Activated CD8-positive, alpha-beta memory T cell treated with anti-CD3 and anti-CD28 coated beads, Interleukin-2, amount 10 ng/mL, durations not matched to agents 7 days and 5 days (primary cell): ENCODE data around the gene HSPB3. TPM values are rescaled to one million over a fixed set of nuclear protein-coding genes. Genes with fewer than 3 reads are reported as not detected.
"Not testable (repeated sequence)": the region's sequence is repeated elsewhere in the genome, so short reads cannot be mapped to it uniquely, and the experiment has no call there.

Source experiments
- ATAC-seq: fragments of 150-1000 bp; cut with Tn5 transposase; one replicate; pipeline ENCODE4 v1.10.0; 2021; ENCODE audit warnings: moderate library complexity
- CTCF ChIA-PET: fragments of 350-600 bp; sonication (Branson Sonifier 250); formaldehyde crosslinking; loops from one replicate; lab custom pipeline; 2021; ENCODE audit warnings: antibody characterized with exemption; lab: Charles Lee
- DNase-seq: peaks from one replicate; pipeline ENCODE4 v3.0.0-alpha.2; 2020
- H3K27ac Mint-ChIP-seq: one replicate; pipeline ENCODE4 v1.8.0; 2021; ENCODE audit warnings: mild to moderate bottlenecking, mixed read lengths
- H3K27me3 Mint-ChIP-seq: one replicate; pipeline ENCODE4 v1.8.0; 2021; ENCODE audit warnings: mixed read lengths
- H3K36me3 Mint-ChIP-seq: one replicate; pipeline ENCODE4 v1.8.0; 2021; ENCODE audit warnings: mild to moderate bottlenecking, mixed read lengths
- H3K4me1 Mint-ChIP-seq: one replicate; pipeline ENCODE4 v1.8.0; 2021; ENCODE audit warnings: mixed read lengths
- H3K4me3 Mint-ChIP-seq: one replicate; pipeline ENCODE4 v1.8.0; 2021; ENCODE audit warnings: mild to moderate bottlenecking, moderate library complexity, mixed read lengths
- H3K9me3 Mint-ChIP-seq: one replicate; pipeline ENCODE4 v1.8.0; 2022; ENCODE audit warnings: low read depth, mixed read lengths
- total RNA-seq, 2 experiments: library from RNA; stranded (reverse); gene quantifications; one replicate each; pipeline ENCODE4 v1.2.3, GENCODE V29; 2021

Gene HSPB3
- total RNA-seq, 2 experiments from 2014 or later, result not detected

DNA sequence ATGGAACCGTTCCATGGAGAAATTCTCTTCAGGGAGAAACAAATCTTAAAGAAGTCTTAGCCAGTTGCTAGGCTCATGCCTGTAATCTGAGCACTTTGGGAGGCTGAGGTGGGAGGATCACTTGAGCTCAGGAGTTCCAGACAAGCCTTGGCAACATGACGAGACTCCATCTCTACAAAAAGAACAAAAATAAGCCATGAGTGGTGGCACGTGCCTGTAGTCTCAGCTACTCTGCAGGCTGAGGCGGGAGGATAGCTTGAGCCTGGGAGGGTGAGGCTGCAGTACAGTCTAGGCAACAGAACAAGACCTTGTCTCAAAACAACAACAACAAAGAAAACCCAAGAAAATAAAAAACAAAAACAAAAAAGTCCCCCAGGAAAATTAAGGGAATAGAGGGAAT, 8.2 kb downstream of the HSPB3 start:
- Mint-ChIP-seq H3K4me1 (no peaks in the 10 kb centered on the region), H3K9me3 (peaks cover 2% of the 10 kb centered on the region), H3K4me3 (no peak overlapping the region), H3K36me3 (no peaks in the 10 kb centered on the region), H3K27me3 (peaks cover 13% of the 10 kb centered on the region), H3K27ac (no peak overlapping the region)
- ATAC-seq (no peak), DNase-seq (no peak)
- CTCF ChIA-PET, result no interaction called here

DNA sequence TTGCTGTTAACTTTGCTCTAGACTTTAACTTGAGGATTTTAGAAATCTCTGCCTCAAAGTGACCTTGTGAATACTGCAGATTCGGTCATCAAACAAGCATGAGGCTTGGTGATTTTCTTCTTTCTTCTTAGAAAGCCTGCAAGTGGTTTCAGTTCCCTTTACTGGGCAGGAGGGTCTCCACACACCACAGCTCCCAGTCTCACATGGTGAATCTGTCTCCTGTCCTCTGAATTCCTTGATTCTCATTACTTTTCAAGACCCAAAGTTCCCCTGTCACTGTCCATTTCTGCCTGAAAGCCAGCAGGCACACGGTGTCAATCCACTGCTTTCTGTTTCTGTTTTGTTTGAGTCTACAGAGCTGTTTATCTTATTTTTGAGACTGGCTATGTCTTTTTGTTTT, 14.1 kb downstream of the HSPB3 start:
- Mint-ChIP-seq H3K4me3 (peak overlapping the region; percentile 61), H3K36me3 (no peaks in the 10 kb centered on the region), H3K4me1 (peaks cover 9% of the 10 kb centered on the region), H3K27me3 (peaks cover 9% of the 10 kb centered on the region), H3K9me3 (peaks cover 2% of the 10 kb centered on the region), H3K27ac (peak overlapping the region; percentile 70)
- ATAC-seq (no peak), DNase-seq (no peak)
- CTCF ChIA-PET, result interaction anchor here (0.6 to 1.9 kb wide), 2 partner anchors 20 to 518 kb away, joined by 5 to 8 read pairs; no protein-coding TSS in a partner anchor

DNA sequence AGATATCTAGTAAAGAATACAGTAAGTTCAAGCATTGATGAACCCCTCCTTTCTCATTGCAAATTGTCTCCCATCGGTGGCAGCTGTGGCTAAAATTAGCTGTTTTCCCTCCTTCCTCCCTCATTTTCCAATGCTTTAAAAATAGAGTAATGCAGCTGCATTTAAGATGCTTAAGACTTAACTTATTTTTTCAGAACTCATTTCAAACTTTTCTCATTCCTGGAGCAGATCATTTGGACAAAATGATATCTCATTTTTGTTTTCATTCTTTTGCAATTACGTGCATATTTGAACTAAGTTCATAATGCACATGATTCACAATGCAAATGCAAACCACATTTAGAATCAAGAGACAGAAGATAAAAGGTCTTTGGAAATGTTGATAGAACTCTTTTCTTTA, 14.6 kb downstream of the HSPB3 start:
- H3K4me1 Mint-ChIP-seq, result peaks cover 9% of the 10 kb centered on the region

DNA sequence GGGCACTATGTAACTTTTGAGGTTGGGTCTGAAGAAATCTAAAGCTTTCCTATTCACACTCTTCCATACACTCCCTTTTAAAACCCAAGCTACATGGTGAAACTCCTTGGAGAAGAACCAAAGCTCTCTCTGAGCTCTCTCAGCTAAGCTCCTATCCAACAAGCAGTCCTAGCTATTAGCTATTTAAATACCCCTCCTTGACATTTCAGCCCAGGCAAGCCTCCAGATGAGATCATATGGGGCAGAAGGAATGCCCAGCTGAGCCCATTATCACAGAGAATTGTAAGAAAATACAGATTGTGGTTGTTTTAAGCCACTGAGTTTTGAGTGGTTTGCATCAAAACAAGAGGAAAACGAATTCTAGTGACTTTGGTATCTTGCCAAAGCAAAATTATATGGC, 15.2 kb downstream of the HSPB3 start:
- CTCF ChIA-PET, result interaction anchor here (1.9 kb wide), 1 partner anchor 19 kb away, joined by 8 read pairs; no protein-coding TSS in a partner anchor
- DNase-seq (no peak), ATAC-seq (no peak)
- Mint-ChIP-seq H3K27ac (no peak overlapping the region), H3K36me3 (no peaks in the 10 kb centered on the region), H3K4me3 (no peak overlapping the region), H3K9me3 (peaks cover 2% of the 10 kb centered on the region), H3K4me1 (peaks cover 9% of the 10 kb centered on the region), H3K27me3 (peaks cover 9% of the 10 kb centered on the region)

More for the DNA sequence above, 14.6 kb downstream of the HSPB3 start:
- CTCF ChIA-PET, result interaction anchor here (0.6 to 1.9 kb wide), 2 partner anchors 19 to 518 kb away, joined by 5 to 8 read pairs; no protein-coding TSS in a partner anchor
- peaks cover 9% of the 10 kb centered on the region for H3K27me3 Mint-ChIP-seq
- DNase-seq (no peak), ATAC-seq (no peak)
- H3K27ac Mint-ChIP-seq, result no peak overlapping the region
- H3K4me3 Mint-ChIP-seq, result peak overlapping the region; percentile 61
- no peaks in the 10 kb centered on the region for H3K36me3 Mint-ChIP-seq
- H3K9me3 Mint-ChIP-seq, result peaks cover 2% of the 10 kb centered on the region

DNA sequence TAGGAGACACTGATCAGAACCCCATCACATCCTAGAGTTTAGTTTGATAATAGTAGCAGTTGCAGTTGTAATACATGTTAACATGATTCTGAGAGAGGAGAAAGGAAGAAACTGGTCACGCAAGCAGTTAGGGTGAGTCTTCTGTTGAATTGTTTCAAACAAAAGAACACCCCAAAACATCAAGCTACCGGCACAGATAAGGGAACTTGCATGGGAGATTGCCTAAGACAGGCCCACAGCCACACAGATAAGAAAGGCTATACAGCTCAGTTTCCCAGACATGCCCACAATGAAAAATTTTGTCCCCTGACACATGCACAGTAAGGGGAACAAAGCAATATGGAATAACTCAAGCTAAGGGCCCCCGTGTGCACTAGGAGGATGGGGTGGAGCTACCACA, 15.9 kb downstream of the HSPB3 start:
- Mint-ChIP-seq H3K4me3 (no peak overlapping the region), H3K4me1 (peaks cover 9% of the 10 kb centered on the region), H3K36me3 (no peaks in the 10 kb centered on the region), H3K27me3 (peaks cover 7% of the 10 kb centered on the region), H3K9me3 (peaks cover under 1% of the 10 kb centered on the region), H3K27ac (no peak overlapping the region)
- no peak for ATAC-seq
- CTCF ChIA-PET, result no interaction called here
- no peak for DNase-seq

DNA sequence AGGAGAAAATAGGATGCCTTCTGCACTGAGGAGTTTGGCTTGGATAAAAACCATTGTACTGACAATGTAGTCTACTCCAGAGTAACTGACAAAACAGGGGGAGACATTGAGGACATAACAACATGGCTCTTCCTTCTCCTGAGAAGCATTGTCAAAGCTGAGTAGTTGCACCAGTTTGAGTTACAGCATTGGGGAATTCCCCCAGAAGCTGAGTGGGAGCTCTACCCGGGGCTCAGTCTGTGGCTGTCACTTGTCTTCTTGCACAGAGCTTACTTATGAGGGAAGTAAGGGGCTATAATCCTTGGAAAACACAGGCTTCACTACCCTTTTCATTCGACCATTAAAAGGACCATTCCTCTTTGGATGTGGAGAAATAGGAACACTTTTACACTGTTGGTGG, 21.2 kb downstream of the HSPB3 start:
- no peak overlapping the region for H3K4me3 Mint-ChIP-seq
- CTCF ChIA-PET, result no interaction called here

DNA sequence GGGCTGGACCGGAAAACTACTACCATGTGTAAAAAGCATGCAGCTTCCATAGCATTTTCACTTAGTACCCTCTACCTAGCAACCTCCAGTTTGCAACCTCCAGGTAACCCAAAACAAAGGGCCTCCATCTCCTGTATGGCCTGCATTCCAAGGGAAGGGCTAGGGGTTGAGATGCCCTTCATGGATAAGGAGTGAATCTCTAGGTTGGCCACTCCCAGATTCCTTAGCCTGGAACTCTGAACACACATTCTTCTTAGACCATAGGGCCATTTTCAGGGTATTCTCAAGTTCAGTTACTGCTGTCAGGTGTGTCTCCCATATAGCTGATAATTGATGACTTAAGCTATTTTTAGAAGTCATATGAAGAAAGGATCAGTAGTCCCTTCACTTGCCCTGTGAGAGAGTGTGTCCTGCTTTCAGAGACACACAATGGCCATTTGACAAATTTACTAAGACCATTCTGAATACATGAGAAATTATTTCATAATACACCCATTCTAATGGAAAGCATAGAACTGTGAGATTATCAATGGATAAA, 22.5 kb downstream of the HSPB3 start:
- peaks cover 12% of the 10 kb centered on the region for H3K27me3 Mint-ChIP-seq
- no peaks in the 10 kb centered on the region for H3K9me3 Mint-ChIP-seq
- no peak for ATAC-seq
- no peaks in the 10 kb centered on the region for H3K4me1 Mint-ChIP-seq
- no peak for DNase-seq
- H3K27ac Mint-ChIP-seq, result no peak overlapping the region
- H3K36me3 Mint-ChIP-seq, result no peaks in the 10 kb centered on the region
- CTCF ChIA-PET, result no interaction called here
- no peak overlapping the region for H3K4me3 Mint-ChIP-seq

More for the DNA sequence above, 21.2 kb downstream of the HSPB3 start:
- DNase-seq (no peak), ATAC-seq (no peak)
- Mint-ChIP-seq H3K27ac (no peak overlapping the region), H3K27me3 (peaks cover 12% of the 10 kb centered on the region), H3K4me1 (no peaks in the 10 kb centered on the region), H3K36me3 (no peaks in the 10 kb centered on the region), H3K9me3 (no peaks in the 10 kb centered on the region)

DNA sequence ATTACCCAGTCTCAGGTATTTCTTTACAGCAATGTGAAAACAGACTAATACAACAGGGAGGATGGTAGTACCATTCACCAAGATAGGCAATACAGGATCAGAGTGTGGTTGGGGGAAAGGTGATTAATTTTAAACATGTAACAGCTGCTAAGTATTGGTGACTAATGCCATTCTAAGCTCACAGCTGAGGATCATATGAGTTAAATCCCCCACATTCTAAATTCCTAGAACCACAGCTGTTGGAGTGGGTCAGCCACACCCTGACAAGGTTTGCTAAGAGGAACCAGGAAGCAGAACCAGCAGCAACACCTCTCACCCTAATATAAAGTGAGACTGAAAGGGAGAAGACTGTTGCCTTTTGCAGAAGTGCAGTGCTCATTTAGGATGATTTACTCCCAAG, 24.8 kb downstream of the HSPB3 start:
- no peaks in the 10 kb centered on the region for H3K9me3 Mint-ChIP-seq
- no peaks in the 10 kb centered on the region for H3K4me1 Mint-ChIP-seq
- no peaks in the 10 kb centered on the region for H3K36me3 Mint-ChIP-seq
- DNase-seq, result no peak
- CTCF ChIA-PET, result interaction anchor here (1.0 kb wide), 1 partner anchor 9 kb away, joined by 6 read pairs; no protein-coding TSS in a partner anchor
- no peak for ATAC-seq
- no peak overlapping the region for H3K4me3 Mint-ChIP-seq
- peaks cover 16% of the 10 kb centered on the region for H3K27me3 Mint-ChIP-seq
- H3K27ac Mint-ChIP-seq, result no peak overlapping the region

DNA sequence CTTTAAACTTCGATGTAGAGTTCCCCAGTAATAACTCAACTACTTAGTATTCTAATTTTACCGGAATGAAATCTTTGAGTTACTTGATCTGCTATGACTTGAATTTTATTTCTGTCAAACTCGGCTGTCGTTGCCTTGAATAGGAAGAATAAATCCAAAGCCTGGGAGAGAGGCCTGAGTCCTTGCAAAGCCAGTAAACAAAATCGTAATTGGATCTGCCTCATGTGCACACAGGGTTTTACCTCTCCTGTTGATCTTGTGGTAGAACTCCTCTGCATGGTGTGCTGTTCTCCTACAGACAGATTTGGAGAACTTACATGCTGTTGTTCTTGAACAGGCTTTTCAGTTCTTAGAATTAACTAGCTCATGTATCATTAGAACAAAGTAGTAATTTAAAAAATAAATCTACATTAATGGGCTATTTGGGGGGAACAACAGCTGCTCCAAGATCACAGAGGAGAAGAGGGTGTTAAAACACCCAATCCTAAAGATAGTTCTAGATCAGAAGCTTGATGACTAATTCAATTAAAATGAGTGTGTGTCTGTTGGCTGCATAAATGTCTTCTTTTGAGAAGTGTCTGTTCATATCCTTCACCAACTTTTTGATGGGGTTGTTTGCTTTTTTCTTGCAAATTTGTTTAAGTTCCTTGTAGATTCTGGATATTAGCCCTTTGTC, 28.9 kb downstream of the HSPB3 start:
- Mint-ChIP-seq H3K36me3 (no peaks in the 10 kb centered on the region), H3K4me3 (no peak overlapping the region), H3K27me3 (peaks cover 20% of the 10 kb centered on the region), H3K4me1 (no peaks in the 10 kb centered on the region), H3K9me3 (no peaks in the 10 kb centered on the region), H3K27ac (no peak overlapping the region)
- ATAC-seq (no peak), DNase-seq (no peak)
- CTCF ChIA-PET, result no interaction called here

DNA sequence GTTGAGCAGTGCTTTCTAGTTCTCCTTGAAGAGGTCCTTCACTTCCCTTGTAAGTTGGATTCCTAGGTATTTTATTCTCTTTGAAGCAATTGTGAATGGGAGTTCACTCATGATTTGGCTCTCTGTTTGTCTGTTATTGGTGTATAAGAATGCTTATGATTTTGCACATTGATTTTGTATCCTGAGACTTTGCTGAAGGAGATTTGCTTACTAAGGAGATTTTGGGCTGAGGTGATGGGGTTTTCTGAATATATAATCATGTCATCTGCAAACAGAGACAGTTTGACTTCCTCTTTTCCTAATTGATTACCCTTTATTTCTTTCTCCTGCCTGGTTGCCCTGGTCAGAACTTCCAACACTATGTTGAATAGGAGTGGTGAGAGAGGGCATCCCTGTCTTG, 30.2 kb downstream of the HSPB3 start:
- CTCF ChIA-PET, H3K4me1 Mint-ChIP-seq, H3K36me3 Mint-ChIP-seq, H3K4me3 Mint-ChIP-seq, DNase-seq, H3K9me3 Mint-ChIP-seq, H3K27ac Mint-ChIP-seq, ATAC-seq: not testable (repeated sequence)
- peaks cover 12% of the 10 kb centered on the region for H3K27me3 Mint-ChIP-seq

DNA sequence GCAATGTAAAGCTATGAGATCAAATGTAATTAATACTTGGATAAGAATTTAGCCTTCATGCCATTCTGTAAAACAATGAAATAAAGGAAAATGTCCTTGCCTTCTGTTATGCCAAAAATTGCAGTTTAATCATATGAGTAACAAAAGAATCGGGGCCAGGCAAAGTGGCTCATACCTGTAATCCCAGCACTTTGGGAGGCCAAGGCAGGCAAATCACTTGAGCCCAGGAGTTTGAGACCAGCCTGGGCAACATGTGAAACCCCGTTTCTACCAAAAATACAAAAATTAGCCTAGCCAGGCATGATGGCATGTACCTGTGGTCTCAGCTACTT, 34.1 kb downstream of the HSPB3 start:
- not testable (repeated sequence) for H3K4me1 Mint-ChIP-seq, ATAC-seq, H3K27ac Mint-ChIP-seq, H3K36me3 Mint-ChIP-seq, DNase-seq, H3K9me3 Mint-ChIP-seq, H3K4me3 Mint-ChIP-seq
- CTCF ChIA-PET, result interaction anchor here (0.6 to 3.3 kb wide), 33 partner anchors 9 to 658 kb away, joined by 3 to 23 read pairs (median 3); partner anchors contain the start of genes ARL15 and SNX18
- peaks cover 13% of the 10 kb centered on the region for H3K27me3 Mint-ChIP-seq

DNA sequence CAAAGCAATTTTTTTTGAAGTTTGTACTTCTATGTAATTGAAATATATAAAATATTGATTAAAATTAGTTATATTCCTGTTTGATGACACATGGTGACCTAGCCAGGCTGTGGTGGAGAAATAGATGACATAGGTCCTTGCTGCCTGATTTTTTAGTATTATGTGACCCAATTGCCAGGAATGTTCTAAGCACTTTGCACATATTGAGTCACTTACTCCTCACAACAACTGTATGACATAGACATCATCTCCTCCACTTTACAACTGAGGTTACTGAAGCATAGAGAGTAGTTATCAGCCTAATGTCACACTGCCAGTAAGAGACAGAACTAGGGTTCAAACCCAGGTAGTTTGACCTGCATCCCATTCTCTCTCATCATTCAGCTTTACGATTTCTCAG, 35.8 kb downstream of the HSPB3 start:
- H3K9me3 Mint-ChIP-seq, result no peaks in the 10 kb centered on the region
- ATAC-seq (no peak), DNase-seq (no peak)
- CTCF ChIA-PET, result no interaction called here
- H3K4me1 Mint-ChIP-seq, result no peaks in the 10 kb centered on the region
- H3K36me3 Mint-ChIP-seq, result no peaks in the 10 kb centered on the region
- H3K4me3 Mint-ChIP-seq, result no peak overlapping the region
- peaks cover 14% of the 10 kb centered on the region for H3K27me3 Mint-ChIP-seq
- H3K27ac Mint-ChIP-seq, result no peak overlapping the region

DNA sequence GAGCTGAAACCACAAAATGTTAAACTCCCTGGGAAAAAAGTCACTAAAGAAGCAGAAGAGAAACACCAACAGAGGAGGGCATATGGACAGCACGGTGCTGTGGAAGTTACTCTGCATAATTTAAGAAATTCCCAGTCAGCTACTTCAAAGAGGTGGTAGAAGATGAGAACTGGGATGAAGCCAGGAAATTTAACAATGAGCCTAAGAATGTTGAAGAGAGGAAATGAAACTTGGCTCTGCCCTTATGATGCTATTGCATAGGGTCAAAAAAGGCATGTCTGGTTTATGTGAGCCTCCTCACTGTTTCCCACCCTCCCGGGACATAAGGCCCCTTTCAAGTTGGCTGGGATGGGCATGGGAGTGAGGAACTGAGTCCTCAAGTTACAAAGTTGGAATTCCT, 36.7 kb downstream of the HSPB3 start:
- H3K36me3 Mint-ChIP-seq, result no peaks in the 10 kb centered on the region
- CTCF ChIA-PET, result no interaction called here
- no peaks in the 10 kb centered on the region for H3K9me3 Mint-ChIP-seq
- ATAC-seq (no peak), DNase-seq (no peak)
- no peaks in the 10 kb centered on the region for H3K4me1 Mint-ChIP-seq
- peaks cover 16% of the 10 kb centered on the region for H3K27me3 Mint-ChIP-seq
- H3K27ac Mint-ChIP-seq, result no peak overlapping the region
- no peak overlapping the region for H3K4me3 Mint-ChIP-seq

DNA sequence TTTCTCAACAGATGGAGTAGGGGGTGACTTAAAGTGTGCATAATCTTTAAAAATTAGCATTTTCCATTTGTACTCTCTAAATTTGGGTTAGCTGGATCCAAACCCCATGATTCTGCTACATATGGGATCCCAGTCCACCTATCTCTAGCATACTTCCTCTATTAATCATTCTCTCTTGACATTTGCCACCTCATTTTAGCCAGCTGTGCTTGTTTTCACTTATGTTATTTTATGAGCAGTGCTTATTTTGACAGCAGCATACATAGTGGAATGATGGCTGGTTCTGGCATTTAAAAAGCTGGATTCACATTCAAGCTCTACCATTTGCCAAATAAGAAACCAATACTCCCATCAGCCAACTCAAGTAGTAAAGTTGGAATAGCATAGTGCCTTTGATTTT, 39.5 kb downstream of the HSPB3 start:
- ATAC-seq (no peak), DNase-seq (no peak)
- no peaks in the 10 kb centered on the region for H3K36me3 Mint-ChIP-seq
- no peak overlapping the region for H3K27ac Mint-ChIP-seq
- no peaks in the 10 kb centered on the region for H3K4me1 Mint-ChIP-seq
- CTCF ChIA-PET, result interaction anchor here (1.1 kb wide), 1 partner anchor 8 kb away, joined by 3 read pairs; no protein-coding TSS in a partner anchor
- H3K9me3 Mint-ChIP-seq, result no peaks in the 10 kb centered on the region
- no peak overlapping the region for H3K4me3 Mint-ChIP-seq
- peaks cover 25% of the 10 kb centered on the region for H3K27me3 Mint-ChIP-seq
